ENCODE data around the gene RNASEH2B. TPM values are rescaled to one million over a fixed set of nuclear protein-coding genes. Genes with fewer than 3 reads are reported as not detected.

The RNASEH2B gene
- polyA plus RNA-seq, 2 of the 4 experiments (the other 2 are of a cell fraction) = 27.5 to 73.5 TPM

GRCh38 chr13:50864492-50864891 lies 45.1 kb upstream of the RNASEH2B start:
- TF ChIP-seq EP300 (IDR thresholded peaks at IDR 0.05) (no peak), FOXS1 (CRISPR knock-in tag; IDR thresholded peaks at IDR 0.05) (no peak), ESRRA (IDR thresholded peaks at IDR 0.05; ENCODE audit: borderline replicate concordance, low read length) (no peak), TP53 (CRISPR knock-in tag; IDR thresholded peaks at IDR 0.05) (no peak), JUNB (IDR thresholded peaks at IDR 0.05) (no peak), MYC (IDR thresholded peaks at IDR 0.05; ENCODE audit: borderline replicate concordance, low read length) (no peak), NR3C1 (IDR thresholded peaks at IDR 0.05) (no peak), EHMT2 (IDR thresholded peaks at IDR 0.05; ENCODE audit: low read depth) (no peak), HMGXB4 (CRISPR knock-in tag; IDR thresholded peaks at IDR 0.05; ENCODE audit: borderline replicate concordance) (no peak), SREBF2 (IDR thresholded peaks at IDR 0.05) (no peak)
- TF ChIP-seq, protein P1, sequence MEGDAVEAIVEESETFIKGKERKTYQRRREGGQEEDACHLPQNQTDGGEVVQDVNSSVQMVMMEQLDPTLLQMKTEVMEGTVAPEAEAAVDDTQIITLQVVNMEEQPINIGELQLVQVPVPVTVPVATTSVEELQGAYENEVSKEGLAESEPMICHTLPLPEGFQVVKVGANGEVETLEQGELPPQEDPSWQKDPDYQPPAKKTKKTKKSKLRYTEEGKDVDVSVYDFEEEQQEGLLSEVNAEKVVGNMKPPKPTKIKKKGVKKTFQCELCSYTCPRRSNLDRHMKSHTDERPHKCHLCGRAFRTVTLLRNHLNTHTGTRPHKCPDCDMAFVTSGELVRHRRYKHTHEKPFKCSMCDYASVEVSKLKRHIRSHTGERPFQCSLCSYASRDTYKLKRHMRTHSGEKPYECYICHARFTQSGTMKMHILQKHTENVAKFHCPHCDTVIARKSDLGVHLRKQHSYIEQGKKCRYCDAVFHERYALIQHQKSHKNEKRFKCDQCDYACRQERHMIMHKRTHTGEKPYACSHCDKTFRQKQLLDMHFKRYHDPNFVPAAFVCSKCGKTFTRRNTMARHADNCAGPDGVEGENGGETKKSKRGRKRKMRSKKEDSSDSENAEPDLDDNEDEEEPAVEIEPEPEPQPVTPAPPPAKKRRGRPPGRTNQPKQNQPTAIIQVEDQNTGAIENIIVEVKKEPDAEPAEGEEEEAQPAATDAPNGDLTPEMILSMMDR (IDR thresholded peaks at IDR 0.05) = no peak
- WGBS (ENCODE audit: missing lambda C conversion rate) = 33% methylated on average over 1 of the region's 1 CpG
- Histone ChIP-seq H3K4me3 (no peak overlapping the region), H3K4me2 (no peak overlapping the region), H3K27ac (no peak overlapping the region), H3K4me1 (no peaks in the 10 kb centered on the region), H3K9me3 (no peaks in the 10 kb centered on the region)
- DNase-seq (ENCODE audit: low read depth in 1 of 2, low spot score in 1 of 2) (no peak), ATAC-seq (no peak), FAIRE-seq (no peak)
- ChIA-PET POLR2A (no interaction called here), CTCF (no interaction called here)

- ChIA-PET POLR2A (no interaction called here), CTCF (no interaction called here)
- no peaks in the 10 kb centered on the region for H3K4me1 ChIP-seq
- no peak overlapping the region for H3K4me3 ChIP-seq
- FAIRE-seq = no peak
- DNase-seq (ENCODE audit: low read depth in 1 of 2, low spot score in 1 of 2) = no peak
- ATAC-seq = no peak
- no peaks in the 10 kb centered on the region for H3K9me3 ChIP-seq
- H3K27ac ChIP-seq = no peak overlapping the region
- no peak overlapping the region for H3K4me2 ChIP-seq
- 55% methylated on average over 2 of the region's 2 CpGs for WGBS (ENCODE audit: missing lambda C conversion rate)
- TF ChIP-seq NPAS2 (CRISPR knock-in tag; IDR thresholded peaks at IDR 0.05; ENCODE audit: borderline replicate concordance) (no peak), EHMT2 (IDR thresholded peaks at IDR 0.05; ENCODE audit: low read depth) (no peak), ESRRA (IDR thresholded peaks at IDR 0.05; ENCODE audit: borderline replicate concordance, low read length) (no peak), RCOR1 (IDR thresholded peaks at IDR 0.05; ENCODE audit: low read depth, low read length) (no peak), HOXB5 (CRISPR knock-in tag; IDR thresholded peaks at IDR 0.05) (no peak), FOSL2 (IDR thresholded peaks at IDR 0.05) (no peak), FOSL2 (CRISPR knock-in tag; IDR thresholded peaks at IDR 0.05) (no peak), EP300 (IDR thresholded peaks at IDR 0.05) (no peak), ZC3H11A (IDR thresholded peaks at IDR 0.05) (no peak)
- TF ChIP-seq, protein P2, sequence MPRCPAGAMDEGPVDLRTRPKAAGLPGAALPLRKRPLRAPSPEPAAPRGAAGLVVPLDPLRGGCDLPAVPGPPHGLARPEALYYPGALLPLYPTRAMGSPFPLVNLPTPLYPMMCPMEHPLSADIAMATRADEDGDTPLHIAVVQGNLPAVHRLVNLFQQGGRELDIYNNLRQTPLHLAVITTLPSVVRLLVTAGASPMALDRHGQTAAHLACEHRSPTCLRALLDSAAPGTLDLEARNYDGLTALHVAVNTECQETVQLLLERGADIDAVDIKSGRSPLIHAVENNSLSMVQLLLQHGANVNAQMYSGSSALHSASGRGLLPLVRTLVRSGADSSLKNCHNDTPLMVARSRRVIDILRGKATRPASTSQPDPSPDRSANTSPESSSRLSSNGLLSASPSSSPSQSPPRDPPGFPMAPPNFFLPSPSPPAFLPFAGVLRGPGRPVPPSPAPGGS (IDR thresholded peaks at IDR 0.05) = no peak
- TF ChIP-seq, protein P3, sequence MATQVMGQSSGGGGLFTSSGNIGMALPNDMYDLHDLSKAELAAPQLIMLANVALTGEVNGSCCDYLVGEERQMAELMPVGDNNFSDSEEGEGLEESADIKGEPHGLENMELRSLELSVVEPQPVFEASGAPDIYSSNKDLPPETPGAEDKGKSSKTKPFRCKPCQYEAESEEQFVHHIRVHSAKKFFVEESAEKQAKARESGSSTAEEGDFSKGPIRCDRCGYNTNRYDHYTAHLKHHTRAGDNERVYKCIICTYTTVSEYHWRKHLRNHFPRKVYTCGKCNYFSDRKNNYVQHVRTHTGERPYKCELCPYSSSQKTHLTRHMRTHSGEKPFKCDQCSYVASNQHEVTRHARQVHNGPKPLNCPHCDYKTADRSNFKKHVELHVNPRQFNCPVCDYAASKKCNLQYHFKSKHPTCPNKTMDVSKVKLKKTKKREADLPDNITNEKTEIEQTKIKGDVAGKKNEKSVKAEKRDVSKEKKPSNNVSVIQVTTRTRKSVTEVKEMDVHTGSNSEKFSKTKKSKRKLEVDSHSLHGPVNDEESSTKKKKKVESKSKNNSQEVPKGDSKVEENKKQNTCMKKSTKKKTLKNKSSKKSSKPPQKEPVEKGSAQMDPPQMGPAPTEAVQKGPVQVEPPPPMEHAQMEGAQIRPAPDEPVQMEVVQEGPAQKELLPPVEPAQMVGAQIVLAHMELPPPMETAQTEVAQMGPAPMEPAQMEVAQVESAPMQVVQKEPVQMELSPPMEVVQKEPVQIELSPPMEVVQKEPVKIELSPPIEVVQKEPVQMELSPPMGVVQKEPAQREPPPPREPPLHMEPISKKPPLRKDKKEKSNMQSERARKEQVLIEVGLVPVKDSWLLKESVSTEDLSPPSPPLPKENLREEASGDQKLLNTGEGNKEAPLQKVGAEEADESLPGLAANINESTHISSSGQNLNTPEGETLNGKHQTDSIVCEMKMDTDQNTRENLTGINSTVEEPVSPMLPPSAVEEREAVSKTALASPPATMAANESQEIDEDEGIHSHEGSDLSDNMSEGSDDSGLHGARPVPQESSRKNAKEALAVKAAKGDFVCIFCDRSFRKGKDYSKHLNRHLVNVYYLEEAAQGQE (IDR thresholded peaks at IDR 0.05) = no peak
These were observed 42.6 kb upstream of the RNASEH2B start for GRCh38 chr13:50866817-50867636.
